HG02678 (cell line): ENCODE data around the gene PARP14.
"Not testable (repeated sequence)": the region's sequence is repeated elsewhere in the genome, so short reads cannot be mapped to it uniquely, and the experiment has no call there.

Experiments used
- ATAC-seq: cut with Tn5 transposase; IDR thresholded peaks from one replicate; pipeline ENCODE4 v1.9.1; 2021; ENCODE audit warnings: mild to moderate bottlenecking, moderate library complexity; ENCODE audit not compliant: unreplicated experiment

PARP14 gene, protein sequence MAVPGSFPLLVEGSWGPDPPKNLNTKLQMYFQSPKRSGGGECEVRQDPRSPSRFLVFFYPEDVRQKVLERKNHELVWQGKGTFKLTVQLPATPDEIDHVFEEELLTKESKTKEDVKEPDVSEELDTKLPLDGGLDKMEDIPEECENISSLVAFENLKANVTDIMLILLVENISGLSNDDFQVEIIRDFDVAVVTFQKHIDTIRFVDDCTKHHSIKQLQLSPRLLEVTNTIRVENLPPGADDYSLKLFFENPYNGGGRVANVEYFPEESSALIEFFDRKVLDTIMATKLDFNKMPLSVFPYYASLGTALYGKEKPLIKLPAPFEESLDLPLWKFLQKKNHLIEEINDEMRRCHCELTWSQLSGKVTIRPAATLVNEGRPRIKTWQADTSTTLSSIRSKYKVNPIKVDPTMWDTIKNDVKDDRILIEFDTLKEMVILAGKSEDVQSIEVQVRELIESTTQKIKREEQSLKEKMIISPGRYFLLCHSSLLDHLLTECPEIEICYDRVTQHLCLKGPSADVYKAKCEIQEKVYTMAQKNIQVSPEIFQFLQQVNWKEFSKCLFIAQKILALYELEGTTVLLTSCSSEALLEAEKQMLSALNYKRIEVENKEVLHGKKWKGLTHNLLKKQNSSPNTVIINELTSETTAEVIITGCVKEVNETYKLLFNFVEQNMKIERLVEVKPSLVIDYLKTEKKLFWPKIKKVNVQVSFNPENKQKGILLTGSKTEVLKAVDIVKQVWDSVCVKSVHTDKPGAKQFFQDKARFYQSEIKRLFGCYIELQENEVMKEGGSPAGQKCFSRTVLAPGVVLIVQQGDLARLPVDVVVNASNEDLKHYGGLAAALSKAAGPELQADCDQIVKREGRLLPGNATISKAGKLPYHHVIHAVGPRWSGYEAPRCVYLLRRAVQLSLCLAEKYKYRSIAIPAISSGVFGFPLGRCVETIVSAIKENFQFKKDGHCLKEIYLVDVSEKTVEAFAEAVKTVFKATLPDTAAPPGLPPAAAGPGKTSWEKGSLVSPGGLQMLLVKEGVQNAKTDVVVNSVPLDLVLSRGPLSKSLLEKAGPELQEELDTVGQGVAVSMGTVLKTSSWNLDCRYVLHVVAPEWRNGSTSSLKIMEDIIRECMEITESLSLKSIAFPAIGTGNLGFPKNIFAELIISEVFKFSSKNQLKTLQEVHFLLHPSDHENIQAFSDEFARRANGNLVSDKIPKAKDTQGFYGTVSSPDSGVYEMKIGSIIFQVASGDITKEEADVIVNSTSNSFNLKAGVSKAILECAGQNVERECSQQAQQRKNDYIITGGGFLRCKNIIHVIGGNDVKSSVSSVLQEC (N-terminal part only)

DNA sequence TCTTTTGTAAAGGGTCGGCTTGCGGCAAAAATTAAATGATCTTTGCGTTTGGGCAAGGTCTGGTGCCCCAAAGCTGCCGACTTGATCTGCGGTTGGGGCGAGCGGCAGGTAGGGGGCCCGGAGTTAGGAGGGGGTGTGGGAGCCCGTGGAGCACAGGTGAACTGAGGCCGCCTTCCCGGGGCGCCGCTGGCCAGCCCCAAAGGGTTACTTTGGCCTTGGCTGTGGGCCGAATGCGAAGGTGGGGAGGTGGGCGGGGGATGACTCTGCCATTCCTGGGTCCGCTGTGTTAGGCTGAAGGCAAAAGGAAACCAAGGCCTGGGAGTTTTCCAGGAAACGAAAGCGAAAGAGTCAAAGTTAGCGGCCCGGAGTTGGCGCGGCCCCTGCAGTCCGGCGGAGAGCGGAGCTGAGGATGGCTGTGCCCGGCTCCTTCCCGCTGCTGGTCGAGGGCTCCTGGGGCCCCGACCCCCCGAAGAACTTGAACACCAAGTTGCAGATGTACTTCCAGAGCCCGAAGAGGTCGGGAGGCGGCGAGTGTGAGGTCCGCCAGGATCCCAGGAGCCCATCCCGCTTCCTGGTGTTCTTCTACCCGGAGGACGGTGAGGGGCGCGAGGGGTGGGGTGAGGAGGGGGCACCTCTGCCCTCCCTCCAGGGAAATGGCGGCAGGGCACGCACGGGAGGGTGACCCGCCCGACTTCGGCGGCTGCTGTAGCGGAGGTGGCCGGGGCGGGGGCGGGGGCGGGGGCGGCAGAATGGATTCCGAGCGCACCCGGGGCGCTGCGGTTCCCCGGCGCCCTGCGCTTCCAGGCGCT, at the start of gene PARP14:
Gene PARP14, plus strand, starts transcription at position 365 of the 809 bp plus-strand sequence. Its CDS starts 45 bp downstream, at position 410.
- ATAC-seq = peak; percentile 57

DNA sequence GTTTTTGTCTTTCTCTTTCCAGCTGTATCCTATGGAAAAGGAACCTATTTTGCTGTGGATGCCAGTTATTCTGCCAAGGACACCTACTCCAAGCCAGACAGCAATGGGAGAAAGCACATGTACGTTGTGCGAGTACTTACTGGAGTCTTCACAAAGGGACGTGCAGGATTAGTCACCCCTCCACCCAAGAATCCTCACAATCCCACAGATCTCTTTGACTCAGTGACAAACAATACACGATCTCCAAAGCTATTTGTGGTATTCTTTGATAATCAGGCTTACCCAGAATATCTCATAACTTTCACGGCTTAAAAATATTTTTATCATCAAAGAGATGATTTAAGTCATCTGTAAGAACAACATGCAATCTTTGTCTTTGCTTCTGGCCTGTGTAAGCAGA, 44.9 kb upstream of the PARP14 start:
- ATAC-seq = no peak

DNA sequence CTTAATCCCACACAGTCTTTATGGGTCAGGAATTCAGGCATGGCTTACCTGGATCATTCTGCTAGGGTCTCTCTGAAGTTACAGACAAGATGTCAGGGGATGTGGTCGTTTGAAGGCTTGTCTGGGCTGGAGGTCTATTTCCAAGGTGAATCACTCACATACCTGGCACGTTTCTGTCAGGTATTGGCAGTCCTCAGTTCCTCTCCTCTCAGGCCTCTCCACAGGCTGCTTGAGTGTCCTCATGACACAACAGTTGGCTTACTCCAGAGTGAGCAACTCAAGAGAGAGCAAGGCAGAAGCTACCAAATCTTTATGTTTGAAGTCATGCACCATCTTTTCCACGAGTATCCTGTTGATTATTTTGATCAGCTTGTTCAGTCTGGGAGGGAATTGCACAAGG, 43.9 kb upstream of the PARP14 start:
- no peak for ATAC-seq

DNA sequence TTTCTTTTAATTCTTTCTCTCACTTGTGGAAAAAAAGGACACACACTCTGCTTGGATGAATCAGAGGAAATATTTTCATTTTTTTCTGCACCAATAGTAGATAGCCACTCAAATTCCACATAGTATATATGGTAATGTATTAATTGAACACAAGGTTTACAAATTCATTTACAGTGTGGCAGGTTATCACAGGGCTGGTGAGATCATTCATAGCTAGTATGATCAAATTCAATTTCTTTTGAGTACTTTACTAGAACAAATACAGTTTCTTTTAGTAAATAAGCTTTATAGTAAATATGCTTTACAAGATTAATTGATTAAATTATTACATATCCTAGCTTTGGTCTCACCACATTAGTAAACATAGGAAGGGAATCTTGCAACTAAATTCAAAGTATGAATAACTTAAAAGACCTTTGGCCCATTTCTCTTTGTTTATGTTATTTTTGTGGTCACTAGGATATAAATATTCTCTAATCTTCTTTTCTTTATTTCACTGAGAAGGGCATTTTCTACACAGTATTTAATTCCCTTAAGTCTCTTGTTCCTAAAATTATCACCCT, 40.1 kb upstream of the PARP14 start:
- ATAC-seq = no peak

DNA sequence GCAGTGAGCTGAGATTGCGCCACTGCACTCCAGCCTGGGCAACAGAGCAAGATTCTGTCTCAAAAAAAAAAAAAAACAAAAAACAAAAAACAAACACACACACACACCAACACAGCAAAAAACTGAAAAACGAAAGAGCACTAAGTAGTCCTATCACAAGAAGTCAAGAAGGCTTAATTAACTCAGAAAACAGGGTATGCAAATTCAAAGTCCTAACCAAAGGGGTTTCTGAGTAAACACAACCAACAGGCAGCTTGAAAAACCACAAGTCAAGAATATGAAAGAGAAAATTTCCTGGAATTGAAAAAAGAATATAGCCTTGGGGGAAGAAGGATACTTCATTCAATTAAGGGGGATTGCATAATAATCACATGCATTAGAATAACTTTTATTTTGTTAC, 37.7 kb upstream of the PARP14 start:
- peak; percentile 70 for ATAC-seq

DNA sequence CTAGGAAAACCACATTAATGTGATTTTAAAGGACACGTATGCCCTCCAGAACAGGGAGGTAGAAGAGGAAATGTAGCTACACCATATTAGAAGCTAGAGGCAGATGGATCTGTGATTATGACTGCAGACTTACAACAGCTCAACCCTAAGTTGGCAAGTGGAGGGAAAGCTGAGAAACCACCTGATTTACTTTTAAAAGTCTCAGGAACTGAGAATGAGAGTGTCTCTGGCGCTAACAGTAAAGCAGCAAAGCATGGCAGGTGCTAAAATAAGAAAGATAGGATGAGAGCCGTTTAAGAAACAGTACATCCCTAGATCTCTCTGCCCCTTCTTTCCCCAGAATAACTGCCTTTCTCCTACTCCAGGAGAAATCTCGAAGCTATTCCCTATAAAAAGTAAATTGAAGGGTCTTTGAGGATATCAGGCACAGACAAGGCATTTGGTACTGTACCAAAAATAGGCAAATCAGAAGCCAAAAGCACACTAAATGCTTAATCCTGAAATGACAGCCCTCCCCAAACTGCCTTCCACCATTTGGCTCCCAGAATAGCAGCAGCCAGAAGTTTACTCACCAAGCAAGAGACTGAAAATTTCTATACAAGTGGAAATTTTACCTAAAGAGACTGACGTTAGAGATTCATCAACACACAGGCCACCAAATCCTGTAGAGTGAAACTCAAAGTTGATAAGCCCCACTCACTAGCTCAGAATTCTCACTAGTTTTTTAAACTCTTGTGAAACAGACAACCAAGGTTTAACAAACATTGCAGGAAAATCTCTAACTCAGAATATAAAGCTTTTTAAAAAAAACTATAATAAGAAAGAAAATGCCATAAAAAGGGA, 34.3 kb upstream of the PARP14 start:
- no peak for ATAC-seq

DNA sequence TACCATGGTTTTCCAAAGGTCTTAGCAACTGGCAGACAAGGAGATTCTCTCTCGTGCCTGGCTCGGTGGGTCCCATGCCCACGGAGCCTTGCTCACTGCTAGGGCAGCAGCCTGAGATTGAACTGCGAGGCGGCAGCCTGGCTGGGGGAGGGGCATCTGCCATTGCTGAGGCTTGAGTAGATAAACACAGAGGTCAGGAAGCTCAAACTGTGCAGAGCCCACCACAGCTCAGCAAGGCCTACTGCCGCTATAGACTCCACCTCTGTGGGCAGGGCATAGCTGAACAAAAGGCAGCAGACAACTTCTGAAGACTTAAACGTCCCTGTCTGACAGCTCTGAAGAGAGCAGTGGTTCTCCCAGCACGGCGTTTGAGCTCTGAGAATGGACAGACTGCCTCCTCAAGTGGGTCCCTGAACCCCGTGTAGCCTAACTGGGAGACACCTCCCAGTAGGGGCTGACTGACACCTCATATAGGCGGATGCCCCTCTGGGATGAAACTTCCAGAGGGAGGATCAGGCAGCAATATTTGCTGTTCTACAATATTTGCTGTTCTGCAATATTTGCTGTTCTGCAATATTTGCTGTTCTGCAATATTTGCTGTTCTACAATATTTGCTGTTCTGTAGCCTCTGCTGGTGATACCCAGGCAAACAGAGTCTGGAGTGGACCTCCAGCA, 29.3 kb upstream of the PARP14 start:
- not testable (repeated sequence) for ATAC-seq

DNA sequence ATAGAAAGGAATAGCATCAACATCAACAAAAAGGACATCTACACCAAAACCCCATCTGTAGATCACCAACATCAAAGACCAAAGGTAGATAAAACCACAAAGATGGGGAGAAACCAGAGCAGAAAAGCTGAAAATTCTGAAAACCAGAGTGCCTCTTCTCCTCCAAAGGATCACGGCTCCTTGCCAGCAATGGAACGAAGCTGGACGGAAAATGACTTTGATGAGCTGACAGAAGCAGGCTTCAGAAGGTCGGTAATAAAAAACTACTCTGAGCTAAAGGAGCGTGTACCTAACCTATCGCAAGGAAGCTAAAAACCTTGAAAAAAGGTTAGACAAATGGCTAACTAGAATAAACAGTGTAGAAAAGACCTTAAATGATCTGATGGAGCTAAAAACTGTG, 28.7 kb upstream of the PARP14 start:
- not testable (repeated sequence) for ATAC-seq

DNA sequence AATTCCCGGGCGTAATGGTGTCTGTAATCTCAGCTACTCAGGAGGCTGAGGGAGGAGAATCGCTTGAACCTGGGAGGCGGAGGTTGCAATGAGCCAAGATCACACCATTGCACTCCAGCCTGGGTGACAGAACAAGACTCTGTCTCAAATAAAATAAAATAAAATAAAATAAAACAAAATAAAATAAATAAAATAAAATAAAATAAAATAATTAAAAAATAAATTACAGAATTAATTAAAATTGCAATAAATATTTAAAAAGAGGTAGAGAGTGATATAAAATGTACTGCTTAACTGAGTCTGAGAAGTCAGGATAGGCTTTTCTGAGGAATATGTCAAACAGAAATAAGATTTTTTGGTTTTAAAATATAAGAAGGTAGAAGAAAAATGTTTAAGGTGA, 22.3 kb upstream of the PARP14 start:
- ATAC-seq = not testable (repeated sequence)

DNA sequence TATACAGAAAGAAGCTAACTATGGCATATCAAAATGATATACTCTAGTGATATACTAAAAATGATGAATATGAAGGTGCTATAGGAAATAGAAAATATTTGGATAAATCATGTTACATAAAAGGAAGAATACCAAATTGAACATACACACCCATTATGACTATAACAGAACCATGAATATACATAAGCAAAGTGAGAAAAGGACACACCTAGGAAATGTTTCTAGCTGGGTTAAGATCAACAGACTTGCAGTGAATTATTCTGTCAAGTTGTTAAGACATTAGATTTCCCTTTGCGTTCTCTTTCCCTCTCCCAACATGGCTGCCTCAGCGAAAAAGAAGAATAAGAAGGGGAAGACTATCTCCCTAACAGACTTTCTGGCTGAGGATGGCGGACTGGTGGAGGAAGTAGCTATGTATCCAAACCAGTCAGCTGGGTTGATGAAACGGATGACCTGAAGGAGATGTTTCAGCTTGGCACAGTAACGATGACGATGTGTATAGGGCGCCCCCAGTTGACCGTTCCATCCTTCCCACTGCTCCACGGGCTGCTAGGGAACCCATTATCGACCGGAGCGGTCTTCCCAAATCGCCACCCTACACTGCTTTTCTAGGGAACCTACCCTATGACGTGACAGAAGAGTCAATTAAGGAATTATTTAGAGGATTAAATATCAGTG, 20.2 kb upstream of the PARP14 start:
- ATAC-seq = no peak

DNA sequence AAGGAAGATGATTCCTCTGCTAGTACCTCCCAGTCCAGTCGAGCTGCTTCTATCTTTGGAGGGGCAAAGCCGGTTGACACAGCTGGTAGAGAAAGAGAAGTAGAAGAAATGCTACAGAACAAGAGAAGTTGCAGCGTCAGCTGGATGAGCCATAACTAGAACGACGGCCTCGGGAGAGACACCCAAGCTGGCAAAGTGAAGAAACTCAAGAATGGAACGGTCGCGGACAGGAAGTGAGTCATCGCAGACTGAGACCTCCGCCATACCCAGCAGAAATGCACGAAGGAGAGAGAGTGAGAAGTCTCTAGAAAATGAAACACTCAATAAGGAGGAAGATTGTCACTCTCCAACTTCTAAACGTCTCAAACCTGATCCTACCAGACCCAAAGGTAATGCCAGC, 19.0 kb upstream of the PARP14 start:
- ATAC-seq = no peak

DNA sequence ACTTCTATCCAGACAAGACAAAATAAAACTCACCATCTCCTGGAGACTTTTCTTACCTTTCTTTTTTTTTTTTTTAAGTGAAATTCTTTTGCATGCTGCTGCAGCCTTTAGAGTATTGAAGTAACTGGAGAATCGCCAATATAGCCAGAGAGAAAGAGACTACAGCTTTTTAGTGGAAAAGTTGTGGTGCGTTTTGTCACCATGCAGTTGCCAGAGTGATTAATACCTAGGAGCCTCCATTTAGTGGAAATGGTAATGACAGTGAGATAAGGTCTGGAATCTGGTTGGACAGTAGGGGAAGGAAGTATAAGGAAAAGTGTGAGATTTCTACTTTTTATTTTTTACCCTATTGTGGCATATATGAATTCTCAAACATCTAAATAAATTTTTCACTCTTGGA, 18.1 kb upstream of the PARP14 start:
- ATAC-seq = no peak

DNA sequence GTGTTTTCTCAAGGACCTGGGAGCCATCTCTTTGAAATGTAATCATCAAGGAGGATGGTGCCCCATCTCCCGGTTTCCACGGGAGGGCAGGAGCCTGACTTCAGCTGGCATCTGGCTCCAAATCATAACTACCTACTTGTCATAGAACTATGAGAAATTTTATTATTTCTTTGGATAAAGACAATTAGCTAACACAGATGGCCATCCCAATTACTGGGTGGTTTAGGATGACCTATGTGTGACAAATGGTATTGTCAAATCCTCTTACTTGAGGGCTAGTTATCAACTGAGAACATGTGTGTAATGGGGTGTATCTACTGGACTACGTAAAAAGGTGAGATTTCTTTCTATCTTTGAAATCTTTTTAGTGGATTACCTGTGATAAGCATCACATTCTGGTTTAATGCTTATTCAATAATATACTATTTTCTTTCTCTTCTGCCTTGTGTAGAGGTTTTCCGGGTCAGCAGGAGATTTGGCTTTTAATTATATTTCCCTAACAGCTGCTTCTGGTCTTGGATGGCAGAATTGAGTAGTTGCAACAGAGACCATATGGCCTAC, 15.3 kb upstream of the PARP14 start:
- ATAC-seq = no peak

DNA sequence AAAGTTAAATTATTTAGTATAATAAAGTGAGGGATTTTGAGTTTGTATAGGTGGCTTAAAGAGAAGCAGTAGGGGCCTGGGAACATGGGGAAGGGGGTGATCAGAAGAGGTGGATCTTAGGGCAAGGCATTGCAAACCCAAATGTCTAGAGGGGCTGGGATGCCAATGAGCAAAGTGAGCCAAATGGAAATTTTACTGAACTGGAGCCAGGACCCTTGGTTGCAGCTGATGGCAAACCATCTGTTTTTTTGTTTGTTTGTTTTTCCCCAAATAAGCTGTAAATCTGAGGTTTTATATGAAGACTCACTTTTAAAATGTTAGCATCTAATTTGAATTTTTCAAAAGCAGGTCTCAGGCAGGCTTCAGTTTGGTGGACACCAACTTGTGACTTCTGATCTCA, 14.8 kb upstream of the PARP14 start:
- no peak for ATAC-seq

DNA sequence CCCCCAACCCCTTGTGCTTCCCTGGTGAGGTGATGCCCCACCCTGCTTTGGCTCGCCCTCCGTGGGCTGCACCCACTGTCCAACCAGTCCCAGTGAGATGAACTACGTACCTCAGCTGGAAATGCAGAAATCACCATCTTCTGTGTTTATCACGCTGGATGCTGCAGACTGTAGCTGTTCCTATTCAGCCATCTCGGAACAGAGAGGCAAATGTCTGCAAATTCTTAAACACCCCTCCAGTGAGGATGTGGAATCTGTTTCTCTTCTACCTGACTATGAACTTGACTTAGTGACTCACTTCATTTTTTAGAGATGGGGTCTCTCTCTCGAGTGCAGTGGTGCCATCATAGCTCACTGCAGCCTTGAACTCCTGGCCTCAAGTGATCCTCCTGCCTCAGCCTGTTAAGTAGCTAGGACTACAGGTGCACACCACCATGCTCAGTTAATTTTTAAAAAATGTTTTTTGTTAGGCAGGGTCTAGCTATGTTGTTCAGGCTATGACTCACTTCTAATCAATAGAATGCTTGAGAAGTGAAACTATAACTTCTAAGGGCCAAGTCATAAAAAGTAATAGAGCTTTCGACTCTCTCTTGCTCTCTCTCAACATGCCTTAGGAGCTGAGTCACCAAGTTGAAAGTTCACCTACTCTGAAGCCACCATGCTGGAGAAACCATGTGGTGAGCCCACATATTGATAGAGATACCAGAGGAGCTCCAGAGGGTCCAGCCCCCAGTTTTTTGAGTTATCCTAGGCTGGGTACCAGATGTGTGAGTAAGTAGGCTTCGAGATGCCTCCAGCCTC, 11.5 kb upstream of the PARP14 start:
- ATAC-seq = peak; percentile 82

DNA sequence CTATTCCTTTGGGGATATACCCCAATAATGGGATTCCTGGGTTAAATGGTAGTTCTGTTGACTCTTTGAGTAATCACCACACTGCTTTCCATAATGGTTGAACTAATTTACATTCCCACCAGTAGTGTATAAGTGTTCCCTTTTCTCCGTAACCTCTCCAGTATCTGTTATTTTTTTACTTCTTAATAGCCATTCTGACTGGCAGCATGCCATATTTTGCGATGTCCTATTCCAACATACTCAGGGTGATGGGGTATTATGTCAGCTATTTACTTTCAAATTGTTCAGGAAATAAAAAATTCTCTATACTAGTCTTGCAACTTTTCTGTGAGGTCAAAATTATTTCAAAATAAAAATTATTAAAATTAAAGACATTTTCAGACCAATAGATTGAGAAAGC, 9.1 kb upstream of the PARP14 start:
- no peak for ATAC-seq

DNA sequence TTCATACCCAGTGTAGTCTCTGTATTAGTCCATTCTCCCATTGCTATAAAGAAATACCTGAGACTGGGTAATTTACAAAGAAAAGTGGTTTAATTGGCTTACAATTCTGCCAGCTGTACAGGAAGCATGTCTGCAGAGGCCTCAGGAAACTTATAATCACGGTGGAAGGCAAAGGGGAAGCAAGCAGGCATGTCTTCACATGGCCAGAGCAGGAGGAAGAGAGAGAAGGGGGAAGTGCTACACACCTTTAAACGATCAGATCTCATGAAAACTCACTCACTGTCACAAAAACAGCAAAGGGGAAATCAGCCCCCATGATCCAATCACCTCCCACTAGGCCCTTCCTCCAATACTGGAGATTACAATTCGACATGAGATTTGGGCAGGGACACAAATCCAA, 6.3 kb upstream of the PARP14 start:
- ATAC-seq = no peak
